Forelimb muscle (tissue), 1 donor: Measurements from ENCODE around the gene HUNK. TPM values are rescaled to one million over a fixed set of nuclear protein-coding genes. Genes with fewer than 3 reads are reported as not detected.
"Not testable (repeated sequence)": the region's sequence is repeated elsewhere in the genome, so short reads cannot be mapped to it uniquely, and the experiment has no call there.

ENCODE experiments used
- DNase-seq: peaks from one replicate; pipeline ENCODE4 v3.0.0-alpha.2; 2013; ENCODE audit warnings: low read depth
- polyA plus RNA-seq: library from polyadenylated mRNA; unstranded; fragments of 120-200 nt; gene quantifications from one replicate; pipeline ENCODE4 v1.2.1, GENCODE V29; 2013; ENCODE audit not compliant: insufficient read length

Gene HUNK
- polyA plus RNA-seq, 1 donor: 5.0 TPM

DNA sequence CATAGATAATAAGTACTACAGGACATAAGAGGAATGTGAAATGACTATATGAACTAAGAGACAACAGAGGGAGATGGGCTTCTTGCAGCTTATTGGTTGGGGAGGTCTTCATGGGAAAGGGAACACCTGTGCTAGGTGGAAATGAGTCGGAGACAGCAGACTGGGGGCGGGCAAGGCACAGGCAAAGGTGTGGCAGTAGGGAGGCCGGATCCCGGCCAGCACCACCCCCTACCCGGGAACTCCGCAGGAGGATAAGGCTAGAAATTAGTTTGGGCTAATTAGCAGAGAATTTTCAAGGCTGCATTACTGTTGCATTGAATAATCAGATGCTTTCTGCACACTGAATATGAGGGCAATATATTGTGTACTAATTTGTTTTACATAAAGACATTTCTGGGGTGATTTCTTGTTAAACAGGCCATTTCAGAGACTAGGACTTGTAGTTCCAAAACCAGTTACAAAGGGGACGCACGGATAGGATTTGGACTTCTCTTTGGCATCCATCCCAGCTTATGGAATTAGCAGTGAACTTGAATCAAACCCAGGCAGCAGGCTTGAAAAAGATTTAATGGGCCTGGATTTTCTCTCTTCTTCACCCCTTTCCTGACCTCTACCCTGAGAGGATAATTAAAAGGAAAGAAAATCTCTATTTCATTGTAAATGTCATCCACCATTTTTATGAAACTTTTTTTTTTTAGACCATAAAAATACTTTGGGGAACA is 2.2 kb upstream of the HUNK start:
- DNase-seq: no peak

- not testable (repeated sequence) for DNase-seq
Observed at GRCh38 chr21:31871371-31871770, 1.4 kb upstream of the HUNK start.

DNA sequence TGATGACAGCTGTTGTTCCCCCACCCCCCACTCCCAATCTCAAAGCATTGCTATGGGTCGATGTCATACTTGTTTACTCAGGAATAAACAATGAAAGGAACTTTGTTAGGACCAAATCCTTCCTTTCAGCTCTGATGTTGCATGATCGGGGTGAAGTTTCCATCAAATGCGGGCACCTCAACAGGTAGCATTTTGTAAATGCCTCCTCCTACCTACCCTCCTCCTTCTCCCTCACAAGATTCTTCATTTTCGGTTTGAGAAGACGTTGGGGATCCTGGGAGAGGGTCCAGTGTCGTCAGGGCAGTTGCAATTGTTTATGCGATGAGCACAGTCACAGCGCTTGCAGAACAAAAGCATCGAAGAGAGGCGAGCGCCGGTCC is 758 bp upstream of the HUNK start:
- DNase-seq: no peak

- no peak for DNase-seq
Observed at GRCh38 chr21:31873275-31873695, 465 bp downstream of the HUNK start.

DNA sequence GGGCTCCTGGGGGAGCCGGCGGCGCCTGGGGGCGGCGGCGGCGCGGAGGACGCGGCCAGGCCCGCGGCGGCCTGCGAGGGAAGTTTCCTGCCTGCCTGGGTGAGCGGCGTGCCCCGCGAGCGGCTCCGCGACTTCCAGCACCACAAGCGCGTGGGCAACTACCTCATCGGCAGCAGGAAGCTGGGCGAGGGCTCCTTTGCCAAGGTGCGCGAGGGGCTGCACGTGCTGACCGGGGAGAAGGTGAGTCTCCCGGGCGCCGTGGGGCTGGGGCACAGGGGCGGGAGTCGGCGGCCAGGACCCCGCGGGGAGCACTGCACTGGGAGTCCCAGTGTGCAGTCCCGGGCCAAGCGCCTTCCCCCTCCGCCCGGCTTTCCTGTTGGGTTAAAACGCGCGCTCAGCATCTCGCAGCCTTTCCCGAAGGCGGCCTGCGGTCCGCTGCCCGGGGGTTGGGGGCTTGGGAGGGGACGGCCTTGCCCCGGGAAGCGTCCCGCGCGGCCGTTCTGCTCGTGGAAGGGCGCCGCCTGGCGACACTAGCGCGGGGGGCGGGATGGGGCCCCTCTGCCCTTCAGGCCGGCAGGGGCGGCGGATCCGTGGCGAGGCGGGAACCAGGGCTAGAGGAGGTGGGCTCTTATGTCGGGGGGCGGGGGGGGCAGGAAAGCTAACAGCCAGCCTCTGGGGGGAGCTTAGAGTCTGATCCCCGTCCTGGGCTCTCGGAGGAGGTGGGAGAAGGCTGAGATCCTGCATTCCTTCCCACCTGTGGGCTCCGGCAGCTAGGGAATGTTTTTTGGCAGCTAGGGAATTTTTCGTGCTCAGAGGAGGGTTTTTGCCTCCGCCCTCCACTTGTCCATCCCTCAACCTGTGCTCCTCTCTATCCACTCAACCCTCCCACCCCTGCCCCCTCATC is 1.1 kb downstream of the HUNK start:
- no peak for DNase-seq

DNA sequence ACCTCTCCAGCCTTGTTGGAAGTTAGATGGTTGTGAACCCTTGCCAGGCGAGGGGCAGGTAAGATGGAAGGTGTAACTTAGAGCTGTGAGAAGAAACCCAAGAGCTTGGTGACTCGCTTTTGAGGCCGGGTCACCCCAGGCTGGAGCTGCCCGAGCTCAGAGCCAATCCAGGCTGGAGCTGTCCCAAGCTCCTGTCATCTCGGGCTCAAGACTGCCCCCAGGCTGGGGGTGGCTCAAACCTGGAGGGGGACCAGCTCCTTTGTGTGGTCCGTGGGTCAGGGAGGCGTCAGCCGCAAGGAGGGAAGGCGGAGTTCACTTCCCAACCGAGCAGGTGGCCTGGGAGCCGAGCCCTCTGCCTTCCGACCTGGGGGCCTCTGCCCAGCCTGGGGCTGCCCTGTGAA is 2.0 kb downstream of the HUNK start:
- DNase-seq: no peak

GRCh38 chr21:31875496-31876015 is 2.7 kb downstream of the HUNK start:
- DNase-seq: no peak

DNA sequence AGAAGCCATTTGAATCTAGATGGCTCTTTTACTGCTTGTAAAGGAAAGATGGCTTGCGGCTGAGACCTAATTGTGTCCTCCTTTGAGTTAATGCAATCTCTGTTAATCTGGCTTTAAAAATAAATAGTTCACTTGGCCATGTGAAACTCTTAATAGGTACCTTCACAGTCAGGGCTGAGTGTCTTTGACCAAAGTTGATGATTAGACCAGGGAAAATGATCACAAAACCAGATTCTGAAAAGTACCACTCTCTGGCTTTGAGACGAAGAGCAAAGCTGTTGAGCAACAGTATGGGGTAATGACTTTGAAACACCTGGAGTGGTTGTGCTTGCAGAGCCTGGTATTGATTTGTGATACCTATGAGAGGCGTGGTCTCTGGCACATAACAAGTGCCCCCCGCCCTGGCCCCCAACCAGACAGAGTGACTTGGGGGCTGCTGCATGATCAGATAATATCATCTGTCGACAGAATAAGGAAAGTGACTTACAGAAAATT is 4.7 kb downstream of the HUNK start:
- no peak for DNase-seq

- no peak for DNase-seq
Observed at GRCh38 chr21:31878831-31879230, 6.0 kb downstream of the HUNK start.

- DNase-seq: no peak
Observed at GRCh38 chr21:31879241-31879650, 6.4 kb downstream of the HUNK start.

DNA sequence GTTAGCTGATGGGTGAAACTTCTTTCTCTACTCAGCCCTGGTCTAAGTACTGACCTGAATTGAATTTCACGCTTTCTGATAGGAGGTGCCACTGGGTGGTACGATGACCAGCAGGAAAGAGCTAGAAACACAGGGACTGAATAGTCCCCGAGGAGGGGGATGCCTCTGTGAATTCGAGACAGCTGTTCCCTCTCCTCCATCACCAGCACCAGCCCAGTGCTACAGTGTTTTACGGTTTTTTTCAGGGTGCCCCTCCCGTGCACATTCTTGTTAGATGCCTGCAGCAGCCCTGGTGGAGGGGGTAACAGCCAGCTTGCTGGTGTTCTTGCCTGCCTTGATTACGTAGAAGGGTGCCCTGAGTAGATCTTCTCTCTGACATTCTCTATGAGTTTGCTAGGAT is 7.1 kb downstream of the HUNK start:
- no peak for DNase-seq

DNA sequence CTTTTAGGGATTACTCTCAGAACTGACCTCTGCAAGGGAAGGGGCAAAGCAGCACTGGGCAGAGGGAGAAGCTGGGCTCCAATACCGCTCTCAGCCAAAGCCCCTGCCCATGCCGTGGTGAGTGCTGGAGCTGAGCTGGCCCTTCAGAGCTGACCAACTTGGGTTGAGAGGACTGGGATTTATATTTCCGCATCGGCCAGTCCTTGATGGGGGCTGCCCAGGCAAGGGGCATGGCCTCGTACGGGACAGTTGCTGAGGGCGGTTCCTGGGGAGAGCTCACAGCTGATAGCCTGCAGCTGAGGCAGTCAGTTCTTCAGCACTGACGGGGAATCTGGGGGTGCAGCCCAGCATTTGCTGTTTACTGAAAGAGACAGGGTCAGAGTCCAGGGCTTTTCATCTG is 8.0 kb downstream of the HUNK start:
- no peak for DNase-seq

GRCh38 chr21:31882711-31883110 is 9.9 kb downstream of the HUNK start:
- DNase-seq: no peak

GRCh38 chr21:31885146-31885545 is 12.3 kb downstream of the HUNK start:
- no peak for DNase-seq

DNA sequence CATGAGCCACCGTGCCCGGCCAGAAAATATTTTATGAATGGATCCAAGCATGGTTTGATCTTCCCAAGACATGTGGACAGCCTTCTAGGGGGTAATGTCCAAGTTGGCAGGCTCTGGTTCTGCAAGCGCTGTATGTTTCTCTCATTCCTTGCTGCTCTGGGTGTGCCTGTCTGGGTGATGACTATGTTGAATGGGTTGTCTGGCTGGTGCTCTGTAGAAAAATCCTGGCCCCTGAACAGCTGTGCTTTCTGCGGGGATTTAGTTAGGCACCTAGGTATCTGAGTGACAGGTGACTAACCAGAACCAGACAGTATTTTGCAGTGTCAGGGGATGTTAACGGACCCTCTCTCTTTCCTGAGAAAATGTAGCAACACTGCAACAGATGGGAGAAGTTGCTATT is 14.1 kb downstream of the HUNK start:
- DNase-seq: no peak

DNA sequence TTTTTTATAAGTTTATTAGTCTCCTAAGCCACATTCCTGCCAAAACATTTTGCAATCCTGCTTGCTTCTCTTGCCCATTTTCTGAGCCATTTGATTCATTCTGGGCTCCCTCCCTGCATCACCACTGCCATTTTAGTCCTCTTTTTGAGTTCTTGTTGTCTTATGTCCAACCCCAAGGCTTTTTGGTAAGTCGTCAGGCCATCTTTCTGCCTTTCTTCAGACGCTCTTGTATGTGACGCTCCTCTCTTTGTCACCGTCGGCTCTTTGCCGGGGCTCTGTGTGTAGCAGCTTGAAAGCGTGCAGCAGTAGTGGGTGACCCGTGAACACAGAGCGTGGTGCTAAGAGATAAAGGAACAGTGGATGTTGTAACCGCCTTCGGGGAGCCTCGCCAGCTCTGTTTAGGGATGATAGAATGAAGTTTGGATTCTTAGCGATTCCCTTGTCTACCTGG is 14.6 kb downstream of the HUNK start:
- DNase-seq: no peak

GRCh38 chr21:31888936-31889371 is 16.1 kb downstream of the HUNK start:
- no peak for DNase-seq

- no peak for DNase-seq
Observed at GRCh38 chr21:31889460-31889859, 16.6 kb downstream of the HUNK start.

- DNase-seq: no peak
Observed at GRCh38 chr21:31892686-31893085, 19.9 kb downstream of the HUNK start.

DNA sequence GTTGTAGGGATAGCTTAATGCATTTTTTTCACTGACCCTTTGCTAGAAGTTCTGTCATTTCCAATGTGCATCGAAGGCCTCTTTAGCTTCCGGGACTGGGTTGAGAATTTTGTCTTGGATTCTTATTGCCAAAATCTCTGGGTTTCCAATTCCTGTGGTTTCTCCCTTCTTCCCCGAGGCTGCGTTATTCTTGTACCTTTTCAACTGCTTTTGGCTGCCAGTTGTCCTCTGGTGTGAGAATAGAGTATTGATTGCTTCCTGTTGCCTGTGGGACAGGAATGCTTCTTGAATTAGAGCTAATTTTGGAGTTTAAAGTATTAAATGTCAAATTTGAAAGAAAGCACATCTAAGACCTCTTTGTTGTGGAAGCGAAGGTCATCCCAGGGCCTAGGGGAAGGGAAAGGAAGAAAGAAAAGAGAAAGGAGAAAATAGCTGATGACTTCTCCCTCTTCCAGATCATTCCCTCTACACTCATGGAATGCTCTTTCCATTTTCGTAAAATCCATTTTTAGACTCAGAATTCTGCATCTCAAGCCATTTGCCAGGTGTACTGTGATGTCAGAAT is 21.1 kb downstream of the HUNK start:
- no peak for DNase-seq

GRCh38 chr21:31894457-31894856 is 21.6 kb downstream of the HUNK start:
- DNase-seq: no peak
